ENCODE measurements around the gene TPPP2.
A peak's percentile ranks its signal among the peaks of the same experiment; 100 is the strongest.

Gene TPPP2

DNA sequence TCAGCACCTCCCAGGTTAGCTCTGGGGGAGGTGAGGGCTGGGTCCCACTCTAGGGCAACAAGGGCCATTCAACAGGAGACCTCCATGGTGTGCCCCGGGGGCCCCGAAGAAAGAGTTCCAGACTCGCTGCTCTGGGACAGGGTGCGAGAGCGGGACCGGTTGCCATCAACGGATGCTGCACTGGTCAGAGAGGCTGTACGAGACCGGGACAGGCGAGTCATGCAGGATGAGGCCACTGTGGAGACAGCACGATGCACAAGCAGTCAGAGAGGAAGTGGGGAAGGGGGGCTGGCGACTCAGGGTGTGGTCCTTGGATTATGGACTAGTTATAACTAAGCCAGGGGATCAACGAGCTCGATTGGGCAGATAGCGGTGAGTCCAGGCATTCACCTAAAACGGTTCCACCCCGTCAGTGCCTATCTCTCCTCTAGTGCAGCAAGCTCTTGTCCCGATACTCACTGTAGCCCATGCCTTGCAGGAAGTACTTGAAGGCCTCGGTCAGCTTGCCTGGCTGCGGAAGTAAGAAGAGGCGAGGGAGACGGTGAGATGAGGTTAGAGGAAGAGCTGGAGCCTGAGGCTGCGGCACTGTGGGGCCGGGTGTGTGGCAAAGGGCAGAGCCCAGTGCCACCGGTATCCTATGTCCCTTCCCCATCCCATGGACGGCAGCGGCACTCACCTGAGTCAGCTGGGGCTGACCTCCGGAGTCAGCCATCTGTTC, 12.3 kb upstream of the TPPP2 start:
- no peak for DNase-seq (ENCODE audit: low read depth)

DNA sequence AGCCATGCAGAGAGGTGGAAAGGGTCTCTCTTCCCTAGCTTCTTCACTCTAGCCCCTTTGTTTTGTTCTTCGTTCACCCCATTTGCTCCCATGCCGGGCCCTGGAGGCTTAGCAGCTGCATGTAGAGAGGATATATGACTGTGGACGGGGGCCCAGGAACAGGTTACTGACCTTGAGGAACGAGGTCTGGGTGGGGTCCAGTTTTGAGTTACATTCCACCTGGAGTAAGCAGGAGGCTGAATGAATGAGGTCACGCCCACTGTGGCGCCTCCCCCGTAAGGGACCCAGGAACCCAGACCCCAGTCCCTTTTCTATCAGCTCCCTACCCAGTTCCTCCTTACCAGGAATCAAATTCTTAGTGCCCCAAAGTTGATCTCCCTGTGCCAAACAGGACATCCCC, 11.7 kb upstream of the TPPP2 start:
- no peak for DNase-seq (ENCODE audit: low read depth)

DNA sequence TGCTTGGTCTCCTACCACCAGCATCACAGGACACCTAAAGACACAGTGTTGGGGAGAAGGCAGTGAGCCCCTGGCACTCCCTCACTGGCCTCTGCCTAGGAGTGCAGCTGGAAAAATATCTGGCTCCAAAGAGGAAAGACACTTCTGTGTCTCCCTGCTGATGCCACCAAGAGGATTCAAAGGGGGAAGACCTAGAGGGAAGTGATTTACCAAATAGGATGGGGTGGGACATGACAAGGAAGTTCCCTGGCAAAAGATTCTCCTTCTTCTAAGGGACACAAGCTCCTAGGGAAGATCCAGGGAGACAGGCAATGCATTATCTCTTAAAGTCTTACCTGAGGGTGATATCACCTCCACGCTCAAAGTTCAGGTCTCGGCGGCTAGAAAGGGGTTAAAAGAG, 11.2 kb upstream of the TPPP2 start:
- DNase-seq (ENCODE audit: low read depth), result no peak

DNA sequence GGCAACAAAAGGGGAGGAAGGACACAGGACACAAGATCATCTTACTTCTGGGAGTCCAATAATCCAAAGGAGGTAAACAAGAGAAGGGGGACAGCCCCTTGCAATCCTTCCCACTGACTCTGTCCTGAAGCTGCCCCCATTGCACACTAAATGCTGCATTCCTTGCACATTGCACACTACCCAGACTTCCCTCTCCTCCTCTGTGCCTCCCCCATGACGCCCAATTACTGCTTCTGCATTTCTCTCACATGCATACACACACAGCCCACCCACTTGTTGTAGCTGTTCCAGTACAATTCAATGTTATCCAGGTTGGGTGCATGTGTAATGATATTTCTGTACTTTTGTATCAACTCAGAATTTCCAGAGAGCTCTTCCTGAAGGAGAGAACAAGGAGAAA, 10.7 kb upstream of the TPPP2 start:
- no peak for DNase-seq (ENCODE audit: low read depth)

DNA sequence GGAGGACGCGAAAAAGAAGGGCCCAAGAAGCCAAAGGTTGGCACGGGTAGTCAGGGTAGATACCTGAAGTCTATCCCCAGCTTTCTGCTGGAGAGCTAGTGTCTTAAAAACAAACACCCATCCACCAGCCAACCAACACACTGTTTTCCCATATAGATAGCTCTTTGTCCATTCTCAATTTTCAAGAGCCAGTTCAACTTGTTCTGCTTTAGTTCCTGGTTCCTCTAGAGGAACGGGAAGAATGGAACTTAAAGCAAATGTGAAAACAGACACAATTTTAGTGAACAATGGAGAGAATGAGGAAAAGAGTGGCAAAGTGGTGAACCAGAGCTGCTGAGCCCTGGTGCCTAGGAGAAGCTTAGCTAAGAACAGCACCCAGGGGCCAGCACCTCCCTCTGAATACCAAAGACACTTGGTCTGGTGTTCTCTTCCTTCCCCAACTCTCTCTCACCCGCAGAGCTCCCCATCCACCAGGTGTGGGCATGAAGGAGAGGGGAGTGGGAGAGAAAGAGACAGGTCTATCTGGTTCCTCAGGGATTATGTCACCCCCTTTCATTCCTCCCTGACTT, 9.0 kb upstream of the TPPP2 start:
- DNase-seq (ENCODE audit: low read depth), result no peak

DNA sequence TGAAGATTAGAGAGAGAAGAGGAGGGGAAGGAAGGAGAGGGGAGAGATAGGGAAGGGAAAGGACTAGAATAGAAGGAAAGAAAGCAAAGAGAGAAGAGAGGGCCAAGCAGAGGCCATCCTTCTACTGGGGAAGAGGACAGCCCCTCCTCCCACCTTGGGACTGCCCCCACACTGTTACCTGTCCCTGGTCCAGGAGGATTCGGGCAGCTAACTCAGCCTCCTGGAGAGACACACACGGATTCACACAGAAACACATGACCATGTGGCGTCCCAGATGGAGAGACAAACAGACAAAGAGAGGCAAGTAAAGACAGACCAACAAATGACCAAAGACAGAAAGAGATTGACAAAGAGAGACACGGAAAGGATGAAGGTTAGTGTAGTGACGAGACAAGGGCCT, 7.3 kb upstream of the TPPP2 start:
- no peak for DNase-seq (ENCODE audit: low read depth)

DNA sequence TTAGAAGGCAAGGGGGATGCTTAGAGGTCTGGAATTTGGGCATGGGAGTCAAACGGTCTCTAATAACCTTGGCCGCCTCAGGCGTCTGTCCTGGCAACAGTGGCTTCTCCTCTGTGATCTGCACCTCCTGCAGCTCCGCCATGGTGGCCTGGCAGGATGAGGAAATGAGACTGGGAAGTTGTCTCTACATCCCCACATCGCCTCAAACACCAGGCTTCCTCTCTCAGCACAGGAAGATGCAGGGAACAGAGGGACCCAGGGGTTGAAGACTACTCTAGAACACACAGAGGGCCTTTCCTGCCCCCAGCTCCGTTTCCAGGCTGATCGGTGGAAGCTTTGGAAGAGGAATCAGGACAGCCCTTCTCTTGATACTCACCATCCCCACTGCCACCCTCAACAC, 6.8 kb upstream of the TPPP2 start:
- no peak for DNase-seq (ENCODE audit: low read depth)

DNA sequence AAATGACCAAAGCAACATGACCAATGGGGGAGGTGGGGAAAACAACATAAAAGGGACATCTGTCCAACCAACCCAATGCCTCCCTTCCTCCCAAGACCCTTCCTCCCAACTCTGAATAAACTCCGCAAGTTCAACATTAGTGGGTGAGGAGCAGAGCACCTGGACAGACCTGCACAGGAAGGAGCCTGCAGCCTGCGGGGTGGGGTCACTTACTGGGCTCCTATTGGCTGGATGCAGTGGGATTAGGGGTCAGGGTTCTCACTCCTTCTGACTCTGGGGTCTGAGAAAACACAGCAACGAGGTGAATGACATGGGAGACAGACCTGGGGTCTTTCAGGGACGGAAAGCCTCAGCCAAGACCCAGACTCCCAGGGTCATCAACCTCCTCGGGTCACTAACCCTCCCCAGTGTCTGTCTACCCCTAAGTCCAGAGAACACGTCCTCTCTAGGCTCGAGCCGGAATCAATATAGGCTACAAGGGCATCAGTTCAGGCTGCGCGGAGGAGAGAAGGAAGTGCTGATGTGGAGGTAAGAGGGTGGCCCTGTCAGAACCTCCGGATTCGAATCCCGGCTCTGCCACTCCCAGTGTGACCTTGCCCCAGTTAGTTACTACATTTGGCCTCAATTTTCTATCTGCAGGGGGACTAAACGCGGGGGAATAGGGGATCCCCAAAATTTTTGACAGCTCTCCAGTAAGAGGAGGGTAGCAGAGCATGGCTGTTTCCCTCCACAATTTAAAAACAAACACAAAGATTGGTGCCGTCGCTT, 6.0 kb upstream of the TPPP2 start:
- no peak for DNase-seq (ENCODE audit: low read depth)

DNA sequence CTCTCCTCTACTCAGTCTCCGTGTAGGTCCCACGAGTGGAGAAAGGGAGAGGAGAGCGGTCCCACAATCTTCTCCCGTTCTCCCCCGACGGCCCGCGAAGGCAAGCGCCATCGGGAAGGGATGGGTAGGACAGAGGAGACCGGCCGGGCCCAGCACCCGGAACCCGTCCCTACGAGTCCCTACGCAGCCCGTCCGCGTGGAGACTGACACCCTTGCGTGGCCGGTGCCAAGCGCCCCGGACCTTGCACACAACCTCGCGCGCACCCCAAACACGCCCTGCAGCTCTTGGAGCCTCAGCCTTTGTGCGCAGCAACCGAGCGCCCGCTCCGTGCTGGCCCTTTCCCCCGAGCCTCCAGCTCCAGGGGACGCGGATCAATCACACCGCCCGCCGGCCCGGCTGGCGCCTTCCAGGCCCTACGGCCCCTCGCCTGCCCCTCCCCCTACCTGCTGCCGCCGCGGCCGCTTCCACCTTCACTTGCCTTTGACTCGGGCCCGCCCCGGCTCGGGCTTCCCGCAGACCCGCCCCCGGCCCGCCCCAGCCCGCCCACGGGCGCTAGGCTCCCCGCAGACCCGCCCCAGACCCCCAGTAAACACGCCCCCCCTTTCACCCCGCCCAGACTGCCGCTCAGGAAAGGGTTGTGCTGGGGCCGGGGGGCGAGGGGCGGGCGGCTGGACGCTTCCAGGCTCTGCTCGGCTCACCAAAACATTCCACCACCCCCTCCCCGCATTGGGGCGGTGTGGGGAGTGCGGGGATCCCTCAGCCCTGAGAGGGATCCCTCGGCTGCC, 5.2 kb upstream of the TPPP2 start, which contains the start of gene NDRG2:
Gene NDRG2, minus strand, starts transcription at position 477 of the 786 bp plus-strand sequence. CDS start 1,746 bp downstream, outside the sequence.
- peak; percentile 66 for DNase-seq (ENCODE audit: low read depth)

DNA sequence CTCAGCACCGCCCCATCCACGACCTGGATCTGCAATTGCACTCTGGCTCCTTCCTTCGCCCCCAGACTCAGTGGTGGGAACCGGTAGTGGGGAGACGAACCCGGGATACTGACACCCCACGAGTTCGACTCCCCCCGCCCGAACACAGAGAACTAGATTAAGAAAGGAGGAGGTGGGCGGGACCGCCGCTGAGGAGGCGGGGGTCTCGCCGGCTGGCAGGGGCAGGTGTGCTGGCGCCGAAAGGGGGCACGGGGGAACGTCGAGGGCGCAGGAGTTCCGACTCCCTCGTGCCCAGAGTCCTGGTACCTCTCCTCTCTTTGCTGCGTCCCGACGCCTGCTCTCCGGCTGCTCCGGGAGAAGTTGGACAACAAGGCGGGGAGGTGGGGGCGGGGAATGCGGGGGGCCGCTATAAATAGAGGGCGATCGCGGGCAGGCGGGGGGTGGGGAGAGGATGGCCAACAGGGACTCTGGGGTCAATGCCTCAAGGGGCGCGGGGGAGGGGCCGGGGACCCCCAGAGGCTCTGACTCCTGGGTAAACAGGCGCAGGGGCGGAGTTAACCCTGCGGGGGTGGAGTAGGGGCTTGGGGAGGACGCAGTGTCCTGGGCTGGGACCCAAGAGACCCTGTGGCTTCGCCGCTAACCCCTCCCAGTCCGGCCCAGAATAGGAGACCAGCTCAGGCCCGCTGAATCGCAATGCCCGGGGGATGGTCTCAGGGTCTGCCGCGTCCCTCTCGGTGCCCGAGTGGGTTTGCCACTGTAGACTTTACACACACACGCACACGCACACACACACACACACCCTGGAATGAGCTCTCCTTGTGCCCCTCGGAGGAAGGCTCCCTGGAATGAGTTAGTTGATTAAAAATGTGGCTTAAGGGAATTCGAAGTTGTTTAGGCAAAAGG, 4.4 kb upstream of the TPPP2 start:
- no peak for DNase-seq (ENCODE audit: low read depth)

DNA sequence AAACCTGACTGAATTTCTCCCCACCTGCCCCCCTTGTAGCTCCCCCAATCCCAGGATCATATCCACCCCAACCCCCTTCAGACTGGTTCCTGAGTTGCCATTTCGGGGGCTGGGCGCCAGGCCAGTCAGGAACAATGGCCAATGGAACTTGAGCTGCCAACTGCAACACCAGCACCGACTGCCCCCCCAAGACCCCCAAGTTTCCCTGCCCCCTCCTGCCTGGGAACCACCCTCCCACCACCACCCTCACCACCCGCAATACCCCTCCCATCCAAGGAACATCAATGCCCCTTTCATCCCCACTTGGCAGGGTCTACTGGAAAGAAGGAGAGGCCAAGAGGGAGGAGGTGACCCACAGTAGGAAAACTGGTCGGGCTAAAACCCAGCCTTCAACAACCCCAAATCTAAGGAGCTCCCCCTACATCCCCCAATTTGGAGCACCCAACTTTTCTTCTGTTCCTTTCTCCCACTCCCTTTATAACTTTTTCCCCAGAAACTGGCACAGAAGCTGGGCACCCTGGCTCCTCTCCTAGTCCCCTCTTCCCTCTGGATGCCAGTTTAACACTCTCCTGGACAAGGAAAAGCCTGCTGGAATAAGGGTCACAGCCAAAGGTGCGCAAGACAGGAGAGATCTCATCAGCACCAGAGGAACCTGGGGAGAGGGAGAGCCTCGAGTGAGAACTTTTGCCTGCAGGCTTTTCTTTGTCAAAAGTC, 3.6 kb upstream of the TPPP2 start:
- no peak for DNase-seq (ENCODE audit: low read depth)

DNA sequence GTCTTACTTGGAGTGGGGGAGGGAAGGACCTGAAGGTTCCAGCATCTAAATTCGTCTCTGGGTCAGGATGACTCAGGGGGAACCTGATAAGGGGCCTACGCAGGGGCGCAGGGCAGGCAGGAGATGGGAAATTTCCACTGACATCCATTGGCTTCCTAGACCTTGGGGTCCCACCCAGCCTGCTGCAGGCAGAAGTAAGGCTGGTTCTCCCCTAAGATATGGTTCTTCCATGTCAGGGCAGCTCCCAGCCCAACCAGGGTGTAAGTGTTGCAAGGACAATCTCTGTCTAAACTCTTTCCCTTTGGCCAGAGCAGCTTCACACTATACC, 3.1 kb upstream of the TPPP2 start:
- DNase-seq (ENCODE audit: low read depth), result no peak

DNA sequence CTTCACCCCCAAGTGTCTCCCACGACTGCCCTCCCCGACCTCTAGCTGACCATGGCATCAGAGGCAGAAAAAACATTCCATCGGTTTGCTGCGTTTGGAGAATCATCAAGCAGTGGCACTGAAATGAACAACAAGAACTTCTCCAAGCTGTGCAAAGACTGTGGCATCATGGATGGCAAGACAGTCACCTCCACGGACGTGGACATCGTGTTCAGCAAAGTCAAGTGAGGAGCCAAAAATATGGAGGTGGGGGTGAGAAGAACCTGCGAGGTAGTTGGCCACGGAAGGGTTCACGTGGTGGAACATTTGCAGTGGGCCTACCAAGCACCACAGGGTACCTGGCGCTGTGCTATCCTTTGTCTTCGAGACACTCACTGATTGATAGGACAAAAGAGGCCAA, 514 bp downstream of the TPPP2 start:
- DNase-seq (ENCODE audit: low read depth), result no peak

DNA sequence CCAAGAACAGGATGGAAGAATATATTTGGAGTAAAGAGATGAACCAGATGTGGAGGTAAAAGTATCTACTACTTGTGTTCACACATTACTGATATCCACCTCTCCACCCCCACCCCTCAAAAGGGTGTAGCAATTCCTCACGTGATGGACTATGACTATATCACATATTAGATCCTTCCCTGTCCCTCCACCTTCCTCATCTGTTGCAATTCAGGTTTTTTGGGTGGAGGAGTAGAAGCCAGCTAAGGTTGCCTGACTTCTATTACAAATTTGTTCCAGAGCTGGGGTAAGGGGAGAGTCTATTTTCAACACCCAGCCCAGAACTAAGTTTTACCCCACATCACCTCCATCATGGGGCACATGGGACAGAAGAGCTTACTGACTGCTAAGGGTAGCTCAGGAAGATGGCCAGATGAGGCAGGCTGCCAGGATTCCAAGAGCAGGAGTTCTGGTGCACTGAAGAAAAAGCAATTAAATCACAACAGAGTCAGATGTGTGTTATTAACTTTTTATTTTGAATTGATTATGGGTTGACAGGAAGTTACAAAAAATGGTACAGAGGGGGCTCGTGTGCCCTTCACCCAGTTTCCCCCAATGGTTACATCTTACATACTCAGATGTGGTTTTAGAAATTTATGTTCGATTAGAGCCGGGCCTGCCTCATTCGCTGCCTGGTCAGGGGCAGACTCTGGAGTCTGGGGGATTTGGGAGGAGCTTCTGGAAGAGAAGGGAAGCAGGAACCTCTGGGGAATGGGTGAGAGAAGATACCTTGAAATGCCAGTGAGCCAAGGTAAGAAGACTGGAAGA, 2.5 kb downstream of the TPPP2 start:
- no peak for DNase-seq (ENCODE audit: low read depth)

DNA sequence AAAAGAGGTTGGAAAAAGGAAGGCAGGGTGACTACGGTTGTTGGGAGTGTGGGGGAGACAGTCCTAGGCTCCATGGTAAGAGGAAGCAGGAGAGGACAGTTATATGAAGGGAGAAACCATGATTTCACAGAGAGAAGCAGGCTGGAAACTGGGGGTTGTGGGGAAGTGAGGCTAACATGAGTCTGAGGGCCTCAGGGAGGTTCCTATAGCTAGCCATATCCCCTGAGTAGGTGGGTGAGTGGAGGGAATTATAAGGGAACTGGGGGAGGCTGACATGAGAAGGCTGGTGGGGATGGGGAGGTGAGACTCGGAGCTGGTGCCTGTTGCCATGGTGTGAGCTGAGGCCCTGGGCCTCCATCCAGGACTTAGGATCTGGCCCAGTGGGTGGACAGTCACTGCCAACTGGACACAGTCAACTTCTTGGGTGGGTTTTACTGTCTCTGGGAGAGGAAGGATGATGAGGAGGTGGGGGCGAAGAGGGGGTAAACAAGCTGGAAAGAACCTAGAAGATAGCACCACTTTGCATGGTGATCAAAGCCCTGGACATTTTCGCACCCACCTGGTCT, 3.2 kb downstream of the TPPP2 start:
- no peak for DNase-seq (ENCODE audit: low read depth)

DNA sequence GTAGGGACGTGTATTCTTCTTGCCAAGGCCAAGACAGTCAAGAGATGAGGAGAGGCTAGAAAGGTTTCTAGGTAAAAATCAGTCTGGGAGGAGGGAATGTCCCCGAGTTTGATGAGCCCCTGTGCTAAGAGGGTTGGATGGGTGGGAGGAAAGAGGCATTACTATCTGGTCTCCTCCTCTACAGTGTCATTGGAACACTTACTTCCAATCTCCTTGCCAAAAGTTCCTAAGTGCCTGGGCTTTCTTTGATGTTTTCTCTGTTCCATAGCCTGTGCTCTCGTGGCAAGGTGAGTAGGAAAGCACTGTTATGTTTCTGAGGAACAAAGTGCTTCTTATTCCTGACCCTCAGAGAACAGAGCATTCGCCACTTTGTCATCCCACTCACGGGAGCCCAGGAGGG, 4.7 kb downstream of the TPPP2 start, which contains the start of gene RNASE13:
Gene RNASE13, minus strand, starts transcription at position 101 of the 400 bp plus-strand sequence. CDS start 519 bp downstream, outside the sequence.
- DNase-seq (ENCODE audit: low read depth), result no peak

DNA sequence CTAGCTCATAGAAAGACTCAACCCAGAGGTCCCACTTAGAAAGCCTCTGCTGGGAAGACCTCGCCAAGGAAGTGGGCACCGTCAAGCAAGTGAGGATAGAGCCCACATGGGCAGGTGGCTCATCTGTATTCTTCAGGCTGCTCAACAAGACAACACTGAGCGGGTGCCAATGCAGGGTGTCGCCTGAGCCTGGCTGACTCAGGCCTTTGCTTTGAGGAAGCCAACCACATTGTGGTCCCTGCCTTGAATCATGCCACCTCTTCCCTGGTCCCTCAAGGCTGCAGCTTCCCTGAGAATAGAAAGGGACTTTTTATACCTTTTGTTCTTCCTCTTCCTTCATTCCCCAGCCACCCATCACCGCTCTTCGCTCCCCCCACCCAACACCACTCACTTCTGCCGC, 6.7 kb downstream of the TPPP2 start:
- no peak for DNase-seq (ENCODE audit: low read depth)

DNA sequence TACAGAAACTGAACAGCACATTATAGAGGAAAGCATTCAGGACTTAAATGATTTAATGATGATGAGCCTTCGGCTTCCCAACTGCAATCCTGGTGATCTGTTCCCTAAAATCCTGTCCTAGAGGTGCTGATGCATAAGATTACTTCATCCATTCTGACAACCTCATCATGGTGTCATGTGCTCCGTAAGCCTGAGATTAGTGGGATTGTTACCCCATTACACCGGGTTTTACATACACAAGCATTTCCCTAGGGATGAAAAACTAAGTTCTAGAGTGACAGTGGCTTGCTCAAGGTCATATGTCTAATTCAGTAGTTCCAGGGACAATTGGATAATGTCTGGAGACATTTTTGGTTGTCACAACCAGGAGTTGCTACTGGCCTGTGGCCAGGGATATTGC, 7.1 kb downstream of the TPPP2 start:
- no peak for DNase-seq (ENCODE audit: low read depth)
